Karpas-422 (cell line): Measurements from ENCODE around the gene POU3F2. TPM values are rescaled to one million over a fixed set of nuclear protein-coding genes. Genes with fewer than 3 reads are reported as not detected.

ENCODE experiments used
- DNase-seq: peaks from one replicate; pipeline ENCODE4 v3.0.0-alpha.2; 2015
- H2AFZ ChIP-seq: fragments of 200-600 bp; sonication (generic); 2 replicates; pipeline ENCODE4 v1.6.1; 2014; ENCODE audit warnings: antibody characterized with exemption, low read length, mixed read lengths
- H3K27ac ChIP-seq: fragments of 200-600 bp; sonication (generic); 2 replicates; pipeline ENCODE4 v1.5.1; 2014; ENCODE audit warnings: mild to moderate bottlenecking, low read length, moderate library complexity
- H3K27me3 ChIP-seq: fragments of 200-600 bp; sonication (generic); 2 replicates; pipeline ENCODE4 v1.6.1; 2014; ENCODE audit warnings: low read length, mixed read lengths
- H3K36me3 ChIP-seq: fragments of 200-600 bp; sonication (generic); 2 replicates; pipeline ENCODE4 v1.6.1; 2014; ENCODE audit warnings: low read length, mixed read lengths; ENCODE audit not compliant: insufficient read depth
- H3K4me1 ChIP-seq: fragments of 200-600 bp; sonication (generic); 2 replicates; pipeline ENCODE4 v1.6.1; 2014; ENCODE audit warnings: mild to moderate bottlenecking, low read length, mixed read lengths
- H3K4me2 ChIP-seq: fragments of 200-600 bp; sonication (generic); 2 replicates; pipeline ENCODE4 v1.6.1; 2014; ENCODE audit warnings: low read length, low read depth, mild to moderate bottlenecking; ENCODE audit not compliant: poor library complexity, severe bottlenecking
- H3K4me3 ChIP-seq: fragments of 200-600 bp; sonication (generic); 2 replicates; pipeline ENCODE4 v1.5.1; 2014; ENCODE audit warnings: mild to moderate bottlenecking, antibody characterized with exemption, low read length, mixed read lengths
- H3K79me2 ChIP-seq: fragments of 200-600 bp; sonication (generic); 2 replicates; pipeline ENCODE4 v1.6.1; 2014; ENCODE audit warnings: mild to moderate bottlenecking, low read length, mixed read lengths
- H3K9ac ChIP-seq: fragments of 200-600 bp; sonication (generic); 2 replicates; pipeline ENCODE4 v1.6.0; 2014; ENCODE audit warnings: low read length
- H3K9me2 ChIP-seq: fragments of 200-600 bp; sonication (generic), shearing (Covaris generic); replicated peaks from 2 replicates; pipeline ENCODE4 v1.6.0; 2014; ENCODE audit warnings: mild to moderate bottlenecking, low read length, moderate library complexity; ENCODE audit not compliant: insufficient read depth
- H3K9me3 ChIP-seq: fragments of 300-700, 200-600 bp; sonication (generic); 2 replicates; pipeline ENCODE4 v1.6.1; 2014; ENCODE audit warnings: low read length, mixed read lengths
- H4K20me1 ChIP-seq: fragments of 200-600 bp; sonication (generic); 2 replicates; pipeline ENCODE4 v1.6.1; 2014; ENCODE audit warnings: mild to moderate bottlenecking, antibody characterized with exemption, low read length, low read depth; ENCODE audit not compliant: insufficient read depth
- total RNA-seq: library from RNA; depleted of rRNA; stranded (reverse); fragments of >200 nt; shearing (Covaris generic); gene quantifications from 2 replicates; pipeline ENCODE4 v1.2.3, GENCODE V29; 2014; ENCODE audit warnings: low replicate concordance

POU3F2 gene
- total RNA-seq, 1 experiment from 2014 or later = not detected

- Histone ChIP-seq H3K27ac (no peak overlapping the region), H4K20me1 (no peaks in the 10 kb centered on the region), H3K27me3 (no peaks in the 10 kb centered on the region), H3K9ac (no peak overlapping the region), H3K36me3 (no peaks in the 10 kb centered on the region), H3K4me3 (no peak overlapping the region), H3K4me2 (no peak overlapping the region), H3K4me1 (no peaks in the 10 kb centered on the region), H3K9me3 (no peaks in the 10 kb centered on the region), H3K9me2 (no peaks in the 10 kb centered on the region), H3K79me2 (no peaks in the 10 kb centered on the region), H2AFZ (no peak overlapping the region)
- DNase-seq = no peak
Measured at GRCh38 chr6:98812220-98812619, 22.2 kb upstream of the POU3F2 start.

DNA sequence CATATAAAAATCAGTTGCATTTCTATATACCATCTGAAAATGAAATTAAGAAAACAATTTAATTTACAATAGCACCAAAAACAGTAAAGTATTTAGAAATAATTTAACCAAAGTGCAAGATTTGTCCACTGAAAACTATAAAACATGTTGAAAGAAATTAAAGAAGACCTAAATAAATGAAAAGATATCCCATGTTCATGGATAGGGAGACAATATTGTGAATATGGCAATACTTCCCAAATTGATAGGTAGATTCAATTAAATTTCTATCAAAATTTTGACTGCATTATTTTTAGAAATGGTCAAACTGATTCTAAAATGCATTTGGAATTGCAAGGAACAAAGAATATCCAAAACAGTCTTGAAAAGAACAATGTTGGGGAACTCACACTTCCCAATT, 17.6 kb upstream of the POU3F2 start:
- Histone ChIP-seq H3K4me1 (peaks cover 10% of the 10 kb centered on the region), H4K20me1 (no peaks in the 10 kb centered on the region), H3K79me2 (no peaks in the 10 kb centered on the region), H3K9me3 (no peaks in the 10 kb centered on the region), H3K27me3 (no peaks in the 10 kb centered on the region), H3K27ac (no peak overlapping the region), H3K4me2 (no peak overlapping the region), H2AFZ (no peak overlapping the region), H3K9me2 (peaks cover under 1% of the 10 kb centered on the region; the same call in 1 of the 2 replicates), H3K9ac (no peak overlapping the region), H3K36me3 (no peaks in the 10 kb centered on the region), H3K4me3 (no peak overlapping the region)
- no peak for DNase-seq

GRCh38 chr6:98821756-98822405, 12.5 kb upstream of the POU3F2 start:
- no peak overlapping the region for H3K4me3 ChIP-seq
- no peaks in the 10 kb centered on the region for H3K79me2 ChIP-seq
- H3K27ac ChIP-seq = no peak overlapping the region
- H2AFZ ChIP-seq = no peak overlapping the region
- no peaks in the 10 kb centered on the region for H3K36me3 ChIP-seq
- DNase-seq = no peak
- H3K9me3 ChIP-seq = no peaks in the 10 kb centered on the region
- no peak overlapping the region for H3K9ac ChIP-seq
- no peaks in the 10 kb centered on the region for H4K20me1 ChIP-seq
- no peaks in the 10 kb centered on the region for H3K27me3 ChIP-seq
- H3K4me2 ChIP-seq = no peak overlapping the region
- peaks cover 3% of the 10 kb centered on the region; the same call in 1 of the 2 replicates for H3K9me2 ChIP-seq
- H3K4me1 ChIP-seq = peaks cover 10% of the 10 kb centered on the region

- no peaks in the 10 kb centered on the region for H3K36me3 ChIP-seq
- no peak for DNase-seq
- H3K4me1 ChIP-seq = peaks cover 10% of the 10 kb centered on the region
- H3K27ac ChIP-seq = no peak overlapping the region
- no peaks in the 10 kb centered on the region for H4K20me1 ChIP-seq
- no peak overlapping the region for H3K9ac ChIP-seq
- no peak overlapping the region for H3K4me2 ChIP-seq
- H3K9me2 ChIP-seq = peaks cover 3% of the 10 kb centered on the region; the same call in 1 of the 2 replicates
- no peak overlapping the region for H2AFZ ChIP-seq
- H3K9me3 ChIP-seq = no peaks in the 10 kb centered on the region
- no peaks in the 10 kb centered on the region for H3K79me2 ChIP-seq
- no peaks in the 10 kb centered on the region for H3K27me3 ChIP-seq
- no peak overlapping the region for H3K4me3 ChIP-seq
Measured at GRCh38 chr6:98823428-98824161, 10.8 kb upstream of the POU3F2 start.

GRCh38 chr6:98824162-98824901, 10.0 kb upstream of the POU3F2 start:
- Histone ChIP-seq H3K27me3 (no peaks in the 10 kb centered on the region), H3K4me1 (peaks cover 10% of the 10 kb centered on the region), H3K4me3 (no peak overlapping the region), H3K9me3 (no peaks in the 10 kb centered on the region), H3K36me3 (no peaks in the 10 kb centered on the region), H4K20me1 (no peaks in the 10 kb centered on the region), H3K9me2 (peaks cover 3% of the 10 kb centered on the region; the same call in 1 of the 2 replicates), H3K4me2 (no peak overlapping the region), H3K79me2 (no peaks in the 10 kb centered on the region), H3K27ac (no peak overlapping the region), H2AFZ (no peak overlapping the region), H3K9ac (no peak overlapping the region)
- DNase-seq = no peak

GRCh38 chr6:98824902-98825599, 9.3 kb upstream of the POU3F2 start:
- no peaks in the 10 kb centered on the region for H3K27me3 ChIP-seq
- peaks cover 3% of the 10 kb centered on the region; the same call in 1 of the 2 replicates for H3K9me2 ChIP-seq
- H3K27ac ChIP-seq = no peak overlapping the region
- H3K4me2 ChIP-seq = no peak overlapping the region
- H2AFZ ChIP-seq = no peak overlapping the region
- no peaks in the 10 kb centered on the region for H4K20me1 ChIP-seq
- no peak overlapping the region for H3K4me3 ChIP-seq
- H3K79me2 ChIP-seq = no peaks in the 10 kb centered on the region
- no peak overlapping the region for H3K9ac ChIP-seq
- H3K9me3 ChIP-seq = no peaks in the 10 kb centered on the region
- DNase-seq = no peak
- no peaks in the 10 kb centered on the region for H3K36me3 ChIP-seq
- peaks cover 7% of the 10 kb centered on the region for H3K4me1 ChIP-seq

GRCh38 chr6:98825600-98826230, 8.7 kb upstream of the POU3F2 start:
- H3K9me3 ChIP-seq = no peaks in the 10 kb centered on the region
- H3K36me3 ChIP-seq = no peaks in the 10 kb centered on the region
- H4K20me1 ChIP-seq = no peaks in the 10 kb centered on the region
- no peak overlapping the region for H3K4me3 ChIP-seq
- H3K27me3 ChIP-seq = no peaks in the 10 kb centered on the region
- H3K9ac ChIP-seq = no peak overlapping the region
- H3K79me2 ChIP-seq = no peaks in the 10 kb centered on the region
- H2AFZ ChIP-seq = no peak overlapping the region
- no peak overlapping the region for H3K4me2 ChIP-seq
- H3K4me1 ChIP-seq = peaks cover under 1% of the 10 kb centered on the region; the same call in 1 of the 2 replicates
- DNase-seq = no peak
- no peak overlapping the region for H3K27ac ChIP-seq
- H3K9me2 ChIP-seq = peaks cover 3% of the 10 kb centered on the region; the same call in 1 of the 2 replicates
